Fibroblast of the aortic adventitia (primary cell): Measurements from ENCODE around the gene FRMD6. TPM values are rescaled to one million over a fixed set of nuclear protein-coding genes. Genes with fewer than 3 reads are reported as not detected.

Experiments used
- DNase-seq: peaks from one replicate; pipeline ENCODE4 v3.0.0-alpha.2; 2010; ENCODE audit warnings: low read depth
- H3K4me3 ChIP-seq: 2 replicates; pipeline ENCODE4 v1.5.1; 2011; ENCODE audit warnings: low read depth, mild to moderate bottlenecking, control low read depth, low read length, moderate library complexity
- total RNA-seq: library from RNA; depleted of rRNA; stranded (reverse); fragments of >200 nt; gene quantifications from 2 replicates; pipeline ENCODE4 v1.2.3, GENCODE V29; 2012; ENCODE audit warnings: low replicate concordance
- TF ChIP-seq, protein P1 (sequence below): IDR thresholded peaks from 2 replicates; pipeline ENCODE4 v1.5.1; 2011; ENCODE audit warnings: mild to moderate bottlenecking, low read length, control low read depth, inconsistent platforms; ENCODE audit not compliant: insufficient read depth

Gene FRMD6
- total RNA-seq, 1 donor, result 257 TPM

GRCh38 chr14:51674294-51675002 lies 22.7 kb downstream of the FRMD6 start:
- DNase-seq, result no peak
- no peak overlapping the region for H3K4me3 ChIP-seq
- TF ChIP-seq, protein P1, sequence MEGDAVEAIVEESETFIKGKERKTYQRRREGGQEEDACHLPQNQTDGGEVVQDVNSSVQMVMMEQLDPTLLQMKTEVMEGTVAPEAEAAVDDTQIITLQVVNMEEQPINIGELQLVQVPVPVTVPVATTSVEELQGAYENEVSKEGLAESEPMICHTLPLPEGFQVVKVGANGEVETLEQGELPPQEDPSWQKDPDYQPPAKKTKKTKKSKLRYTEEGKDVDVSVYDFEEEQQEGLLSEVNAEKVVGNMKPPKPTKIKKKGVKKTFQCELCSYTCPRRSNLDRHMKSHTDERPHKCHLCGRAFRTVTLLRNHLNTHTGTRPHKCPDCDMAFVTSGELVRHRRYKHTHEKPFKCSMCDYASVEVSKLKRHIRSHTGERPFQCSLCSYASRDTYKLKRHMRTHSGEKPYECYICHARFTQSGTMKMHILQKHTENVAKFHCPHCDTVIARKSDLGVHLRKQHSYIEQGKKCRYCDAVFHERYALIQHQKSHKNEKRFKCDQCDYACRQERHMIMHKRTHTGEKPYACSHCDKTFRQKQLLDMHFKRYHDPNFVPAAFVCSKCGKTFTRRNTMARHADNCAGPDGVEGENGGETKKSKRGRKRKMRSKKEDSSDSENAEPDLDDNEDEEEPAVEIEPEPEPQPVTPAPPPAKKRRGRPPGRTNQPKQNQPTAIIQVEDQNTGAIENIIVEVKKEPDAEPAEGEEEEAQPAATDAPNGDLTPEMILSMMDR, result no peak

DNA sequence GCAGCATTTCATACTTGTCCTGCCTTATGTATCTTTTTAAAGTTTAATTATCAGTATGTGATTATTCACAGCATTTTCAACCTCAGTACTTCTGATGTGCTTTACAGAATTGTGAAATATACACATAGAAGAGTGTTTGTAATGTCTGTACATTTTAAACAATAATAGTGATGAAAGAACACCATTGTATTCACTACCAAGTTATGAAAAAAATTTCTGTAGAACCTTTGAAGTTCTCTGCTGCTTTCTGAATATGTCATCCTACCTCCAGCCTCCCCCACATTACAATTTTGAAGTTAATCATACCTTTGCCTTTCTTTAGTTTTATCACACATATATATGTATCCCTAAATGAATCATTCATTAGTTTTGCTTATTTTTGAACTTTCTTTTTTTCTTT lies 24.8 kb downstream of the FRMD6 start:
- TF ChIP-seq, protein P1, result no peak
- DNase-seq, result peak; percentile 43
- no peak overlapping the region for H3K4me3 ChIP-seq

- TF ChIP-seq, protein P1, result no peak
- no peak overlapping the region for H3K4me3 ChIP-seq
- DNase-seq, result peak; percentile 83
These were observed 25.6 kb downstream of the FRMD6 start for GRCh38 chr14:51677266-51677665.

GRCh38 chr14:51677738-51678137 lies 26.0 kb downstream of the FRMD6 start:
- no peak for DNase-seq
- H3K4me3 ChIP-seq, result no peak overlapping the region

GRCh38 chr14:51680031-51680430 lies 28.3 kb downstream of the FRMD6 start:
- DNase-seq, result peak; percentile 38
- no peak overlapping the region for H3K4me3 ChIP-seq
- TF ChIP-seq, protein P1, result peak; percentile 26

More at GRCh38 chr14:51677738-51678137, 26.0 kb downstream of the FRMD6 start:
- TF ChIP-seq, protein P1, result no peak

DNA sequence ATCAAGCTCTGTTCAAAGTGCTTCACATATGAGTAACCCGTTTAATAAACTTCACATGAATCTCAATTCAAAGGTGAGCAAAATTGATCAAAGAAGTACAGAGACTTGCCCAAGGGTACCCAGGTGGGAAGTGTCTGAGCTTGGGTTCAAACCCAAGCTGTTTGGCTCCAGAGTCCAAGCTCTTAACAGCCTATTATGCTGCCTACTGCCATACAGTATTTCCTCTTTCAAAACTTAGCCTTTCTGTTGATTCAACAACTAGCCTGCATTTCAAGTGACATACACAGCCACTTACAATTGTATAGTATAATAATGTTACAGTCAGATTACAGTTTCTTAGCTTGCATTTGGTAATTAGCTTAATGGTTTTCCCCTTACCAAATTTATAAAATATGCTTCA lies 29.7 kb downstream of the FRMD6 start:
- TF ChIP-seq, protein P1, result no peak

GRCh38 chr14:51682411-51682810 lies 30.7 kb downstream of the FRMD6 start:
- peak; percentile 65 for DNase-seq
- no peak overlapping the region for H3K4me3 ChIP-seq
- TF ChIP-seq, protein P1, result no peak

More for the DNA sequence above, 29.7 kb downstream of the FRMD6 start:
- no peak overlapping the region for H3K4me3 ChIP-seq
- no peak for DNase-seq
